NCI-H526 (cell line): Measurements from ENCODE around the gene STIM2.

Experiments used
- DNase-seq, 2 experiments: peaks; one replicate each; lab custom pipeline; 2025; lab: John Stamatoyannopoulos, UW

STIM2 gene

DNA sequence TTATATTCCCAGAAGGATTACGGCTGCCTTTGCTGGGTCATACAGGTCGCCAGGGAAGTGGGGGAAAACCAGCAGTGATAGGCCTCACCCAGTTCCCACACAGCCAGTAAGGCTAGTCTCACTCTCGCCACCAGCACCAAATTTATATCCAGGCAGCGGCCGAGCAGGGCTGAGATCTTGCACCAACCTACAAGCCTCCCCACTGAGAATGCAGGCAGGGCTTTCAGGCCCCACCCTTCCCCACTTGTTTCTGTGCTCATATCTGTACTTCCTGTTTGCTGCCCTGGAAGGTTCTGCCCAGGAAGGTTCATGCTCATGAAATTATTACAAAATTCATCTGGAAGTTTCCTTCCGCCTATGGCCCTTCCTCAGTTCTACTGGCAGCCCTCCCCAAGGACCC lies 179.7 kb downstream of the STIM2 start:
- DNase-seq = no peak

DNA sequence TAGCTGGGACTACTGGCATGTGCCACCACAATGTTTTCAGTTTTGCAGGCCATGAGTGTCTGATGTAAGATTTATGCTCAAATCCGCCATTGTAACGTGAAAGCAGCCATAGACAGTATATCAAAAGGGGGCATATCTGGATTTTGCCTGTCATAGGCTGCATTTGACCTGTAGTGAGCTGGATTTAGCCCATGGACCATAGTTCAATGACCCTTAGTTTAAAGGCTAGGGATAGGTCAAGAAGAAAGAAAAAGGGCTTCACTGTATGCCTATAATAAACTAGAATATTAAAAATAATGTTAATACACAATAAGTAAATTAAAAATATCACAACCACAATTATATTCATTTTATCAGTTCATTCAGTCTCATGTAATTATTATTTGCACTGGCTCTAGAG lies 181.8 kb downstream of the STIM2 start:
- no peak for DNase-seq

DNA sequence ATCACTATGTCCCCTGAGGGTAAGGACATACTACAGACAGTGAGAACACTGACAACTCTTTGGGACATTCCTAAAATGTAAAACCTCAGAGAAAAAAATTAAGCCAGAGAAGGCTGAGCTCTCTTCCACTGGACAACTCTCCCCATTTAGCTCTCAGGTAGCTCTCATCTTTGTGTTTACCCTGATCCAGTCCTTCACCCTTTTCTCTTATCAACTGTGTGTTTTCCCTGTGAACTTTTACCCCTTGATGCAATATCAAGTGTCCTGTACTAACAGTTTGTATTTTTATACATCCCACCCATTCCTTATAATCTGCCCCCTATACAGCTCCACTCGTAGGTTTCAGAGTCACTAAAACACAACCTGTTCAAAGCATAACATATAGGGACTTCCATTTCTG lies 182.6 kb downstream of the STIM2 start:
- DNase-seq = no peak

DNA sequence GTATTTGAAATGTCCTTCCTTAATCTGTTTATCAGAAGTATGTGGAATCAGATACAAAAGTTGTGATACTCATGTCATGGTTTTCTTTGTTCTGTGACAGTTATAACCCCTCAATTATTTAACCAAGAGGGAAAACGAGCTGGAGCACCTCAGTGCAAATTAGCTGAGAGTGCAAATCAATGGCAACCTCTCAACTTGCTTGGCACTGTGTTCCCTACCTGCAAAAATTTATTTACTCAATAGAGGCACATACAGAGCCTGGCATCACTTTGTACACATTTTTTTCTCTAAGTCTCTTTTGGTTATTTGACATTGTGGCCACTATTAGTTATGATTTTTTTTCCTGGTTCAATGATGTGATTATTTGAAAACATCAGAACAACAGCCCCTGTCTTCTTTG lies 186.2 kb downstream of the STIM2 start:
- DNase-seq = no peak

DNA sequence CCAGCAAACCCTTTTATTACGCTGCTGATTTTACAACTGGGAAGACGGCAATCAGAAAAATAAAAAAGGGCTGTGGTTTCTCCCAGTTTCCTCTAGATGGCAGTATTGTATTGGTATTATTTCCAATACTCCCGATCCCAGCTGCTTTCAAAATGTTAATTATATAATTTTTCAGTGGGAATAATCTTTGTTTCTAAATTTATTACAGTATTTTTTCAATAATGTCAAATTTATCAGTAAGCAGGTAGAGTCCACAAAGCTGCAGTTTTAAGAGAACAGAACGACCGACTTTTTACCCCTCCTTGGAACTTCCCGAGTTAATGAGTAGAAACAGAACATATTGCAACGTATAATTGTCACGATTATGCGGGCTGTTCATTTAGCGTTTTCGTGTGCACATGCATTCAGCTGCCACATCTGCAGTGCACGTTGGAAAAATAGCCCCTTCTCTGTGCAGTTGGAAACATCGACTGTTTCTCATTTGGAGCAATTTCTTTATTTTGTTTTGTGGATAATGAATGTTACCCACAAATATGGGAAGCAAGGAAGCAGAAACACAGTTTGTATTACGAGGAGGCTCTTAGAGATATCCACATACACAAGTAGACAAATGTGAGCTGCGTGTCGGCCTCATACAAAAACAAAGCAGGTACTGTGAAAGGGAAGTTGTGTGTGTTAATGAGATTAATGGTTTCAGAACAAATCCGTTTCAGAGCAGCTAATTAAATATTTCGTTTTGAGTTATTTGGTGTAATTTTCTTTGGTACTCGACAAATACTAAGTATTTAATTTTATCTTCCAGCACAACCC lies 188.0 kb downstream of the STIM2 start:
- peak in 1 of 2 experiments; percentile 51 for DNase-seq

DNA sequence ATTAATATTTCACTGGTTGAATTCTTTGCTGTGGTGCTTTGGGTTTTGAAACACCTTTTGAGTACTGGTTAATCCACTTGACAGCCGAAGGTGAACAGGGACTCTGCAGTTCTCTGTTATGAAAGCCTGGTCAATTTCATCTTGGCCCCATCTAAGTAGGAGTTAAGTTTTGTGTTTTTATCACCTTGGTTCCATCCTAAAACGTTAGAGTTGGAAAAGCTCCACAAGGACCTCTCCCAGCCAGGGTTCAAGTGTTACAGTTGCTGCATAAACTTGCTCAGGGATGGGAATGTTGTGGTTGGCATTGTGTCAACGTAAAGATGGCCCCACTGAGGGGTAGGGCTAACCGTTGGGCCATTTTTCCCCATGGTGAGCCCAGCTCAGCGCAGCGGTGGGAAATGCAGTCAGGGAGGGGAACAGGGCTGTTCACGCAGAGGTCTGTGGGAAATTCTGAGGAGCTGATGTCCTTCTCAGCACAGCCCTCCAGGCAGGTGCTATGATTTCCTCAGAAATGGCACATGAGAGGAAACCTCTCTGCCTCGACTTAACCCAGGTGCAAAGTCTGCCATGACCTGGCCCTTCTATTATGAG lies 188.7 kb downstream of the STIM2 start:
- no peak for DNase-seq

DNA sequence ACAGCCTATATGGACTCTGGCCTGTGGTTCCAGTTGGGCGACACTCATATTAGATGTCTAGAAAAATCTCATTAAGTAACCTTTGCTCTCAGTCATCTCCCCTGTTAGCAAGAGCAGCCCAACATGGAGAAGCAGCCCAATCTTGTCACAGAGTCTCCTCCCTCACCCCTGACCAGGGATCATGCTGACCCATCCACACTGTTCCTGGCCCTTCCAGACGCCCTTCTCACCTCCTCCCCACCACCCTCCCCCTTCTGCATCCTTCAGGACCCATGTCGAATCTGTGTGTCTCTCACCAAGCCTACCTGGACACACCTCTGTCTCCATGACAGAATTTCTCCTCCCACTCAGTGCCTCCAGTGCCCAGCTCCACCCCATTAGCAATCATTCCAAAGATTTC lies 190.1 kb downstream of the STIM2 start:
- no peak for DNase-seq

DNA sequence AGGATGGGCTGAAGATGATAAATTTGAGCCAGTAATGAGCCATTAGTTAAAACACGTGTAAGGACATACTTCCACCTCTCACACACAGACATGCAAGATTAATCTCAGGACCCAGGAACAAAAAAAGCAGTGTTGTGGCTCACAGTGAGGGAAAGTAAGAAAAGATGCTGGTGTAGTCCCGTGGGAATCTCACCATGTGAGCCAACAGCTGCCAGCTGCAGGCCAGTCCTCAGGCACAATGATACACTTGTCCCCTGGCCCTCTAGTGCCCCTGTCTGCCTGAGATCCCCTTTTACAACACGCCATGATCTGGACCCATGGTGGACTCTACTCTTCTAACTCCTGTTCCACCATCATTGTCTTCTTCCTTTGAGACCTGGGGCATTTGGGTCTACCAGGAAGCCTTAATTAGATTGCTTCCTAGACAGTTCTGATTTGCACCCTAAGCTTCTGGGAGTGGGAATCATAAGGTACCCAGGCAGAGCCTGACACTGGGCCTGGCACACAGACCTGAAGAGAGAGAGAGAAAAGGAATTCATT lies 194.7 kb downstream of the STIM2 start:
- peak in 1 of 2 experiments; percentile 48 for DNase-seq

DNA sequence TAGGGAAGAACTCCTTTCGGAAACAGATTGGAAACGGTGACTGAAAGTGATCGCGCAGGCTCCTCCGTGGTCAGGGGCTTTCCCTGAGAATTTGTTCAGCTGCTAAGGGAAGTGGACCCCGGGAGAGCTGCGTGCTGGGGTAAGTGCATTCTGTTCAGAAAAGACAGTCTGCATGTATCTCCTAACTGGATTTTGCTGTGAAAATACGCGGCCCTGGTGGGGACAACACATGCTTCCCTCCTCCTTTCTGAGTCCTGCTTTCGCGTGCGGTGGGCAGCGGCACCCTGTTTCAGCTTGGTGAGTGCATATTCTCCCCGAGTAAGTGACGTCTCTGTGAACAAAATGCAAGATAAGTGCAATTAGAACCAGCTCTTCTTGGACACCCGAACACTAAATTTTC lies 195.6 kb downstream of the STIM2 start:
- no peak for DNase-seq

DNA sequence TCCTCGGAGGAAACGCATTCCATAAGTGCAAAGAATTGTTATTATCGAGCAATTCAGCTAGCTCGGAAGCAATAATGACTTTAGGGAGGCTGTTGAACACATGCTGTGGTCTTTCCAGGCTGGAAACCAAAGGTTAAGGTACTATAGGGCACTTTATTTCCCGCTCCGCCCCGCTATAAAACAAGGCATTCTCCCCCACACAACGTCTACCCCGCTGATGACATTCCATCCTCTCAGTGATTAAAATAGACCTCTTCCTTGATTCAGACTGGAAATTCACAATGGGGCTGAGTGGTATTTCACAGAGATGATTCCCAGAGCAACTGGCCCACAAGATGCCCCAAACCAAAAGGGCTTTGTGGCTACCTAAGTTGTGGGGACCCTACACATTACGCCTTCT lies 196.4 kb downstream of the STIM2 start:
- DNase-seq = no peak

DNA sequence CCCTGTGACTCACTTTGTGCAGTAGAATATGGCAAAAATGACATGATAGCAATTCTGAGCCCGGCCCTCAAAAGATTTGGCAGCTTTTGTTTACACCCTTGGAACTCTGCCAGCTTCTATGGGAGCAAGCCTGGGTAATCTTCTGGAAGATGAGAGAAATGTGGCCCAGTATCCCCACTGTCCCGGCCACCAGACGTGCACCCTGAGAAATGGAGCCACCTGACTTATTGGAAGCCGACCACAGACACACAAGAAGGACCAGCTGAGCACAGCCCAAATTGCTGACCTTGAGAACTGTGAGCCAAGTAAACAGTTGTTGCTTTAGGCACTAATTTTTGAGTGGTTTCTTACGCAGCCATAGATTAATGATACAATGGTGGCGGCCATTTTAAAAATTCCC lies 197.0 kb downstream of the STIM2 start:
- no peak for DNase-seq

DNA sequence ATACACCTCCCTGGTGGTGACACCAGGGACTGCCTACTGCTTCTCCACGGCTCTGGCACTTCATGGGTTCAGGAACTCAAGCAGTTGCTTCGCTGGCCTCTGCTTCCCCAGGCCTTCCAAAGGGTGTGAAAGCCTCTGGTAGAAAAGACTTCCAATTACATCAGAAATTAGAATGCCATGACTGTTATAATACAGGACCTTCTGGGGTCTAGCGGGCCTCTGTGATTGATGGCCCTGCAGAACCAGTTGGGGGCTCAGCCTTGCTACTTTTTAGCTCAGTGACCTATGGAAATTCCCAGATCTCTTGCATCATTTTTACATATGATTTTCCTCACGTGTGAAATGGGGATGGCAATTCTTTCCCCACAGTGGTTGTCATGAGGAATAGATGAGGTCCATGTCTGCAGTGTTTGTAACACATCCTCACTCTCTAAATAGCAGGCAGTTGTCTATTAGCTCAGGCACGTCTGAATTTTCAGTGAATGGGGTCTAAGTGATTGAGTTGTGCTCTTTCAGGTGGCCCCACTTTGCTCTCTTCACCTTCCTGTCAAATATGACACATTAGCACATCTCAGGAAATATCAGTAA lies 198.3 kb downstream of the STIM2 start:
- no peak for DNase-seq

DNA sequence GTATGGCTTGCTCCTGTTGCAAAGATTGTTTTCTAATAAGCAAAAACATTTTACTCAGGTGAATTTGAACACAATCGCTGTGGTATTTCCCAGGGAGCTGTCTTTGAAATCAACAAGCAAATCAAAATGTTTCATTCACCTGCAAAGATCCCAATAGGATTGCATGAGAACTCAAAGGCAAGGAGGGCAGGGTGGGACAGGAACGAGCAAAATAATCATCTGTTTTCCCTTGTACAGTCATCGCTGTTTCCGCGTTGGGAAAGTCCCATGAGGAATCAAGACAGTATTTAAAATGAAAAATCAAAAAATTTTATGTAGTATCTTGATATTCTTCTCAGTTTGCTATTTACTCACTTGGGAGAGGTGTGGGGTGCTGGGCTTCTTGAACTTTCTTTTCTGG lies 198.8 kb downstream of the STIM2 start:
- no peak for DNase-seq

DNA sequence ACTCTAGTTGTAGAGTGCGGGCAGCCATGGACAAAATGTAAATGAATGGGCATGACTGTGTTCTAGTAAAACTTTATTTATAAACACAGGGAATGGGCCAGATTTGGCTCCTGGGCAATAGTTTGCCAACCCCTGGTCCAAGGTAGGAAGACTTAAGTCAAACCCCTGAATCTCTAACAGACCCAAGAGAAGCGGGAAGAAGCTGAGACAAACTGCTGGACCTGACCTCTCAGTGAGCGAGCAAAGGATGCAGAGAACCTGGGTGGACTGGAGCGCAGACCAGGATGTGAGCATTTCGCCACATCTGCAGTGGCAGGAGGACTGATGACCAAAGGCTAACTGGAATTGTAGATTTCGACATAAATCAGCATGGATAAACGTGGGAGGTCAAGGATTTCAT lies 201.6 kb downstream of the STIM2 start:
- DNase-seq = no peak

DNA sequence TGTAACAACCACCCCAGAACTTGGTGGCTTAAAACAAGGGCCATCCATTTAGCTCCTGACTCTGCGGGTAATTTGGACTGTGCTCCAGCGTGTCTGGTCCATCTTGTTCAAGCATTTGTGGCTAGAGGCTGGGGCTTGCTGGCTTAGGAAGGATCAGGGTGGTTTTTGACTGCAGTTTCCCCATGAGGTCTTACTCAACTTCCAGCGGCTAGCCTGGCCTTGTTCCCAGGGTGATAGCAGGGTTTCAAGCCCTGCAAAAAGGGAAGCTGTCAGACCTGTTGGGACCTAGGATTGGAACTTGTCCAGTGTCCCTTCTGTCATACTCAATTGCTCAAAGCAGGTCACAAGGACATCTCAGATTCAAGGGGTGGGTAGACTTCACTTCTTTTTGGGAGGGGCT lies 205.9 kb downstream of the STIM2 start:
- DNase-seq = no peak

DNA sequence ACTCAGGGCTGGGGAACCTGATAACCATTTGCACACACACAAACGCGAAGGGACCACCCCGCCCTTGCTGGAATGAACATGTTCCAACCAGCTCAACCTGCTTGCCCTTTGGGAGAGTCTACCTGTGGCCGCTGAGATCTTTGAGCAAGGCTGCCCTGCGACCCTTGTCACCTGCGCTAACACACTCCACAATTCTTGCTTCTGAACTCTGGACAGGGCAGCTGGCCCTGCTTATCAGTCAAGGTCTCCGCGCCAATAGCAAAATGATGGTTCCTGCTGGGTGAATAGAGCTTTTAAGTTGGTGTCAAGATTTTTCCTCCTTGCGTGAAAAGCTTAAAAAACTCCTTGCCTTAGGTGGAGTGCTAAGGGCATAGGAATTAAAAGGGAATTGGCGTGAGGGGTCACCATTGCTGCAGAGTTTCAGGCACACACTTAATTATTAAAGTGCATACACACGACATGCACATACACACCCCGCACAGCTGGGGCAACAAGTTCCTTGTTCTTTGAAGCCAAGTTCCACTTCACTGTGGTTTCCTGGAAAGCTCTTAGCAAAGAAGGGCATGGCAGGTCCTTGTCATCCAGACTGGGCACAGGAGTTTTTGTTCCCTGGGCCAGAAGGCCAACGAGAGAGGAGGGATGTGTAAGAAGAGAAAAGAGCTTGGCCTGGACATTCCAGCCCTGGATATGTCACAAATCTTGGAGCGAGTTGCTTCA lies 207.7 kb downstream of the STIM2 start:
- DNase-seq = no peak
